GF-D8 (cell line): ENCODE results near the gene C1QBP.
"Not testable (repeated sequence)": the region's sequence is repeated elsewhere in the genome, so short reads cannot be mapped to it uniquely, and the experiment has no call there.

Experiments used
- DNase-seq: peaks from one replicate; lab custom pipeline; 2025; lab: John Stamatoyannopoulos, UW

Gene C1QBP

GRCh38 chr17:5431949-5432556 lies 6.9 kb downstream of the C1QBP start:
- no peak for DNase-seq

DNA sequence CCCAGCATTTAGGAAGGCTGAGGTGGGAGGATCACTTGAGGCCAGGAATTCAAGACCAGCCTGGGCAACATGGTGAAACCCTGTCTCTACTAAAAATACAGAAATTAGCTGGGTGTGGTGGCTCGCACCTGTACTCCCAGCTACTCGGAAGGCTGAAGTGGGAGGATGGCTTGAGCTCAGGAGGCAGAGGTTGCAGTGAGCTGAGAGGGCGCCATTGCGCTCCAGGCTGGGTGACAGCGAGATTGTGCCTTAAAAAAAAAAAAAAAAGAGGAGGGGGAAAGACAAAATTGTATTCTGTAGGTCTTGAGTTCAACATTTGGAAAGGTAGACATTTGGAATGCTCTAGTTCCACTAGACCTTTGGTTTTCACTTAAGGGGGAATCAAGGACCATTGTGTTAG lies 7.7 kb downstream of the C1QBP start:
- DNase-seq: not testable (repeated sequence)

- no peak for DNase-seq
Observed at GRCh38 chr17:5430413-5430999, 8.4 kb downstream of the C1QBP start.

- no peak for DNase-seq
Observed at GRCh38 chr17:5429191-5429887, 9.6 kb downstream of the C1QBP start.

DNA sequence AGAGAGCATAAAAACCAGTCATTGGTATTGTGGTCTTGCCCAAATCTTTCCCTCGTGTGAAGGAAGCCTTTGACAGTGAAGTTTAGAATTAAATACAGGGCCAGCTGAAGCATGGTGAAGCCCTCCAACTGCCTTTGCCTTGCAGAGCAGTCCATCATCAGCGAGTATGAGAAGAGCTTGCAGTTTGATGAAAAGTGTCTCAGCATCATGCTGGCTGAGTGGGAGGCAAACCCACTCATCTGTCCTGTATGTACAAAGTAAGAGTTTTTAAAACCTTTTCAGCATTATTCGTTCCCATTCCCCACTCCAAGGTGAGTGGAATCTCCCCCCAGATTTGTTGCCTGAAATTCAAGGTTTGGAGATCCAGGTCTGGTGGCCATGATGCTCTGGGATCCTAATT lies 13.1 kb downstream of the C1QBP start:
- DNase-seq: no peak

GRCh38 chr17:5424909-5425308 lies 14.0 kb downstream of the C1QBP start:
- DNase-seq: no peak

DNA sequence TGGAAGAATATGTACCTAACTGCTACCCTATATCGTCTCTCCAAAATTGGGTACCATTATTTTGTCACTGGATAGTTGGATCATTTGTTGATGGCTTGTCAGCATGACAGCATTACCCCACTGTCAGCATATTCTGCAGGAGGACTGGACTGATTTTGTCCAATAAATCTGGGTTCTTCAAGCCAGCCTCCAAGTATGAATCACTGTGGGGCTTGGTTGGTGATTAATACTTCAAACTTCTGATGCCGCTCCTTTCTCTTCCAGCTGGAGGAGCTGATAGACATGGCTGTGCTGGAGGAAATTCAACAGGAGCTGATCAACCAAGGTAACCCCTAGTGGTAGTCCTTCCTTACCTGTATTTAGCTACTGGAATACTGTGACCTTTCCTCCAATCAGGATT lies 16.4 kb downstream of the C1QBP start:
- no peak for DNase-seq

- peak; percentile 47 for DNase-seq
Observed at GRCh38 chr17:5419959-5420653, 18.8 kb downstream of the C1QBP start, which contains the start of gene RPAIN. Gene RPAIN, plus strand, starts transcription at chr17:5420182. Its CDS starts 29 bp downstream, at chr17:5420211.

GRCh38 chr17:5419356-5419958 lies 19.5 kb downstream of the C1QBP start, which contains the start of gene NUP88:
Gene NUP88, minus strand, starts transcription at chr17:5419662. Its CDS starts 12 bp downstream, at chr17:5419650.
- peak; percentile 78 for DNase-seq

GRCh38 chr17:5418858-5419355 lies 20.0 kb downstream of the C1QBP start:
- DNase-seq: peak; percentile 21

DNA sequence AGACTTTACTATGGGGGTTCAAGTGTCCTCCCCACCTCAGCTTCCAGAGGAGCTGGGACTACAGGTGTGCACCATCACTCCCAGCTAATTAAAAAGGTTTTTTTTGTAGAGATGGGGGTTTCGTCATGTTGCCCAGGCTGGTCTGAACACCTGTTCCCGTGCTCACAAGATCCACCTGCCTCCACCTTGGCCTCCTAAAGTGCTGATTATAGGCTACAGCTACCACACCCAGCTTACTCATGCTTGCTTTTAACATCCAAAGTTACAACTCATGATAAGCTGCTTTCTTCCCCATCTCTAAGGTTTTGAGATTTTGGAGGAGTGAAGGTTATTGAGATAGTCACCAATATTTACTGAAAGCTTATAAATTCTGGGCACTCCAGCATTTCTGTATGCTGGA lies 22.1 kb downstream of the C1QBP start:
- no peak for DNase-seq

DNA sequence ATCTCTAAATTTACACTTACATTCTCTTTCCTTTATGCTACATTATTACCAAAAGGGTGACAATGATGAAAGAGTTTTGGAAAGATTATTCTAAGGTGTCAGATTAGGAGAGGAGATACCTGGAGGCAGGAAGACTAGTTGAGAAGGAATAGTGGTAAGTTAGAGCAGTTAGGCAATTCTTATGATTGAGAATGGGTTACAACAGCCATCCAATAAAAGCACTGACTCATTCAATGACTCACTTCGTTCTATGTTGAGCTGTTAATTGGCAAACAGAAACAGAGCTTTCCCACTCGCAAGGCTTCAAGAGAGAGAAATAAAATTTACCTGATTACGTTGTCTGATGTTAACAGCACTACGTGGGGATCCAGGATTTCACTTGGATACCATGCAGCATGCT lies 25.3 kb downstream of the C1QBP start:
- no peak for DNase-seq

GRCh38 chr17:5410594-5411272 lies 28.2 kb downstream of the C1QBP start:
- no peak for DNase-seq

- no peak for DNase-seq
Observed at GRCh38 chr17:5408186-5408585, 30.8 kb downstream of the C1QBP start.

- no peak for DNase-seq
Observed at GRCh38 chr17:5405400-5405799, 33.6 kb downstream of the C1QBP start.

DNA sequence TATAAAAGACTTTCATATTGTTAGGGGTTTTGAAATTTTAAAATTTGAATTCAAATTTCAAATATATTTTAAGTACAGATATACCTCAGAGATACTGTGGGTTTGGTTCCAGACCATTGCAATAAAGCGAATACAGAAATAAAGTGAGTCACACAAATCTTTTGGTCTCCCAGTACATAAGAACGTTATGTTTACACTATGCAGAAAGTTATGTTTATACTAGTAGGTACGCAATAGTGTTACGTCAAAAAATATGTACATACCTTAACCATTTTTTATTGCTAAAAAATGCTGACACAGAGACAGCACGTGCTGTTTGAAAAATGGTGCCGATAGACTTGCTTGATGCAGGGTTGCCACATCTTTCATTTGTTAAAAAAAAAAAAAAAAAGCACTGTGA lies 39.2 kb downstream of the C1QBP start:
- DNase-seq: no peak

DNA sequence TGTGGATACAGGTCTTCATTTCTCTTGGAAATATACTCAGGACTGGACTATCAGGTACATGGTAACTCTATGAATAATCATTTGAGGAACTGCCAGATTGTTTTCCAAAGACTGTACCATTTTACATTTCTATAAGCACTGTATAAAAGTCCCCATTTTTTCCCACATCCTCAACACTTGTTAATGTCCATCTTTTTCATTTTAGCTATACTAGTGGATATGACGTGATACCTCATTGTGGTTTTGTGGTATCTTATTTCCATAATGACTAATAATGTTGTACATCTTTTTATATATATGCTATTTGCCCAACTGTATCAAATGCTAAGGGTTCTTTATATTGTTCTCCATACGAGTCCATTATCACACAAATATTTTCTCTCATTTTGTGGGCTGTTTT lies 42.3 kb downstream of the C1QBP start:
- no peak for DNase-seq

GRCh38 chr17:5391678-5392077 lies 47.3 kb downstream of the C1QBP start:
- DNase-seq: no peak
